Ovary (tissue), 9 donors: ENCODE data around the gene GGTLC1. TPM values are rescaled to one million over a fixed set of nuclear protein-coding genes. Genes with fewer than 3 reads are reported as not detected.

Source experiments
- DNase-seq, 5 donors: peaks; one replicate each; pipeline ENCODE4 v3.0.0-alpha.2; 2019 to 2020
- H3K27ac ChIP-seq, 2 donors: fragments of 200-600 bp; one replicate each; pipeline versions ENCODE4 v1.5.1 to v1.8.0; 2019 to 2022
- H3K27me3 ChIP-seq: fragments of 200-600 bp; one replicate; pipeline ENCODE4 v1.8.0; 2022
- H3K36me3 ChIP-seq: fragments of 200-600 bp; sonication (generic); one replicate; pipeline ENCODE4 v1.5.1; 2019
- H3K4me1 ChIP-seq: one replicate; pipeline ENCODE4 v1.8.1; 2013; ENCODE audit warnings: mild to moderate bottlenecking, moderate library complexity; ENCODE audit not compliant: insufficient read depth
- H3K4me3 ChIP-seq: fragments of 200-600 bp; sonication (generic); one replicate; pipeline ENCODE4 v1.5.1; 2017
- H3K9me3 ChIP-seq, 2 donors: fragments of 200-600 bp in 1 of 2; sonication (generic) in 1 of 2; one replicate each; pipeline versions ENCODE4 v1.5.1 to v1.8.1; 2013 to 2019; ENCODE audit warnings: mild to moderate bottlenecking in 1 of 2, moderate library complexity in 1 of 2
- CTCF ChIP-seq, 3 donors: fragments of 450-650 bp in 2 of 3; fragments of 200-600 bp in 1 of 3; IDR thresholded peaks; one replicate each; pipeline versions ENCODE4 v1.5.1 to v1.8.0; 2016 to 2022; ENCODE audit warnings: antibody characterized with exemption in 3 of 3, mild to moderate bottlenecking in 1 of 3
- EP300 ChIP-seq: sonication (generic); formaldehyde crosslinking; IDR thresholded peaks from one replicate; pipeline ENCODE4 v1.6.1; 2017; ENCODE audit warnings: antibody characterized with exemption
- POLR2A ChIP-seq: fragments of 450-650 bp; IDR thresholded peaks from one replicate; pipeline ENCODE4 v1.6.1; 2017; ENCODE audit warnings: antibody characterized with exemption, mild to moderate bottlenecking, moderate library complexity
- WGBS, 3 donors: extraction: QIAGEN DNeasy Blood & Tissue Kit in 1 of 3; methylation state at CpG; one replicate each; pipeline versions ENCODE4 v1.1.5 to v1.1.7; 2013 to 2017; 5-methylcytosine and 5-hydroxymethylcytosine counted together
- intact Hi-C, 4 donors: fragments of 100-400 bp; cut with DNase I; formaldehyde crosslinking; loops; one replicate each; pipeline versions ENCODE4 v1.11.0 to v1.15.1; 2022 to 2023
- polyA plus RNA-seq, 2 donors: library from polyadenylated mRNA; stranded (reverse); fragments of 200-250 nt in 1 of 2; fragments of 350-450 nt in 1 of 2; fragmentation: Illumina TruSeq in 1 of 2; extraction: RNeasy Lipid Tissue Mini Kit (QIAGEN cat#74804) in 1 of 2; gene quantifications; one replicate each; pipeline ENCODE4 v1.2.3, GENCODE V29; 2013 to 2014
- total RNA-seq, 7 donors: library from RNA; depleted of rRNA in 2 of 7; stranded (reverse); fragments of >200 nt in 2 of 7; fragmentation: NEBNext Ultra II Directional in 3 of 7; extraction: Animal tissue kit (Norgen Biotek cat#: 25700) in 3 of 7; gene quantifications; one replicate each; pipeline versions ENCODE4 v1.1.0 to v1.2.4, GENCODE V29; 2016 to 2023
- donor health status: DM: no; HTN: no; CAD: no; lungs with moderate emphysema.
- donor health status: DM: no; HTN: no; CAD: no.
- donor health status: Bipolar disorder and iron deficiency.
- donor health status: DM: yes; HTN: yes; CAD: no.
- donor health status: DM: no; HTN: no; CAD: no.
- donor health status: DM: yes; HTN: yes; CAD: no.

The GGTLC1 gene
- total and polyA plus RNA-seq, 9 donors = not detected

- no peaks in the 10 kb centered on the region for H3K27me3 ChIP-seq
- no peaks in the 10 kb centered on the region for H3K36me3 ChIP-seq
- no peaks in the 10 kb centered on the region for H3K4me1 ChIP-seq
- TF ChIP-seq POLR2A (no peak), CTCF (IDR thresholded peaks at IDR 0.05) (no peak), EP300 (no peak)
- intact Hi-C loops = no loop called here
- DNase-seq = no peak
- 49 to 76% (median 58%) methylated on average over 3 of the region's 3 CpGs for WGBS, 3 donors
- no peak overlapping the region for H3K27ac ChIP-seq
- H3K4me3 ChIP-seq = no peak overlapping the region
- H3K9me3 ChIP-seq = no peaks in the 10 kb centered on the region
These were observed 42.4 kb downstream of the GGTLC1 start for GRCh38 chr20:23946206-23946605.

- TF ChIP-seq POLR2A (no peak), EP300 (no peak), CTCF (IDR thresholded peaks at IDR 0.05) (no peak)
- no peak overlapping the region for H3K27ac ChIP-seq
- H3K4me1 ChIP-seq = no peaks in the 10 kb centered on the region
- no peak overlapping the region for H3K4me3 ChIP-seq
- no peaks in the 10 kb centered on the region for H3K9me3 ChIP-seq
- intact Hi-C loops = no loop called here
- DNase-seq = no peak
- 83 to 90% (median 87%) methylated on average over 5 of the region's 5 CpGs for whole genome bisulfite sequencing, 3 donors
- no peaks in the 10 kb centered on the region for H3K36me3 ChIP-seq
- no peaks in the 10 kb centered on the region for H3K27me3 ChIP-seq
These were observed 45.3 kb downstream of the GGTLC1 start for GRCh38 chr20:23943304-23943703.

- TF ChIP-seq EP300 (no peak), CTCF (IDR thresholded peaks at IDR 0.05) (no peak), POLR2A (no peak)
- Histone ChIP-seq H3K9me3 (no peaks in the 10 kb centered on the region), H3K27me3 (no peaks in the 10 kb centered on the region), H3K4me1 (no peaks in the 10 kb centered on the region), H3K36me3 (no peaks in the 10 kb centered on the region), H3K4me3 (no peak overlapping the region), H3K27ac (no peak overlapping the region)
- DNase-seq = no peak
- intact Hi-C loops = no loop called here
These were observed 48.9 kb downstream of the GGTLC1 start for GRCh38 chr20:23939641-23940040.

- no peak for DNase-seq
- no peak for TF ChIP-seq CTCF (IDR thresholded peaks at IDR 0.05)
- TF ChIP-seq POLR2A = no peak
- TF ChIP-seq EP300 = no peak
- 53 to 74% (median 65%) methylated on average over 2 of the region's 2 CpGs for WGBS, 3 donors
These were observed 49.5 kb downstream of the GGTLC1 start for GRCh38 chr20:23939063-23939462.

GRCh38 chr20:23938118-23938438 lies 50.5 kb downstream of the GGTLC1 start:
- no peaks in the 10 kb centered on the region for H3K36me3 ChIP-seq
- no peak overlapping the region for H3K4me3 ChIP-seq
- TF ChIP-seq CTCF (IDR thresholded peaks at IDR 0.05) (no peak), EP300 (no peak), POLR2A (no peak)
- H3K4me1 ChIP-seq = no peaks in the 10 kb centered on the region
- intact Hi-C loops = no loop called here
- H3K27ac ChIP-seq = no peak overlapping the region
- H3K27me3 ChIP-seq = no peaks in the 10 kb centered on the region
- 50 to 68% (median 59%) methylated on average over 1 to 2 of the region's 2 CpGs for WGBS, 3 donors
- DNase-seq = no peak
- no peaks in the 10 kb centered on the region for H3K9me3 ChIP-seq

More at GRCh38 chr20:23939063-23939462, 49.5 kb downstream of the GGTLC1 start:
- Histone ChIP-seq H3K36me3 (no peaks in the 10 kb centered on the region), H3K9me3 (no peaks in the 10 kb centered on the region), H3K4me3 (no peak overlapping the region), H3K4me1 (no peaks in the 10 kb centered on the region), H3K27me3 (no peaks in the 10 kb centered on the region), H3K27ac (no peak overlapping the region)
- intact Hi-C loops = no loop called here
